Neuronal stem cell (in vitro differentiated cells): ENCODE measurements around the gene VGLL3.

Experiments used
- DNase-seq: peaks from one replicate; pipeline ENCODE4 v3.0.0-alpha.2; 2013; ENCODE audit warnings: low spot score
- H2AFZ ChIP-seq: one replicate; pipeline ENCODE4 v1.6.1; 2013; ENCODE audit warnings: mild to moderate bottlenecking, low read length, inconsistent platforms
- H2AK5ac ChIP-seq: 2 replicates; pipeline ENCODE4 v1.6.1; 2013; ENCODE audit warnings: low read depth, mild to moderate bottlenecking, inconsistent platforms, low read length, moderate library complexity, mixed read lengths
- H2BK120ac ChIP-seq: 2 replicates; pipeline ENCODE4 v1.6.1; 2013; ENCODE audit warnings: low read depth, mild to moderate bottlenecking, inconsistent platforms, low read length, moderate library complexity, mixed read lengths
- H2BK12ac ChIP-seq: one replicate; pipeline ENCODE4 v1.6.1; 2013; ENCODE audit warnings: low read length, inconsistent platforms
- H2BK15ac ChIP-seq: 2 replicates; pipeline ENCODE4 v1.6.1; 2013; ENCODE audit warnings: mild to moderate bottlenecking, low read length, inconsistent platforms, mixed read lengths
- H2BK5ac ChIP-seq: one replicate; pipeline ENCODE4 v1.6.1; 2013; ENCODE audit warnings: inconsistent platforms, mild to moderate bottlenecking, low read length, moderate library complexity
- H3K14ac ChIP-seq: one replicate; pipeline ENCODE4 v1.6.1; 2013; ENCODE audit warnings: low read length, inconsistent platforms
- H3K18ac ChIP-seq: 2 replicates; pipeline ENCODE4 v1.6.1; 2013; ENCODE audit warnings: low read length, inconsistent platforms
- H3K23ac ChIP-seq: 2 replicates; pipeline ENCODE4 v1.6.1; 2013; ENCODE audit warnings: low read depth, mild to moderate bottlenecking, mixed read lengths, low read length, inconsistent platforms; ENCODE audit not compliant: poor library complexity
- H3K27ac ChIP-seq: replicated peaks from 3 replicates; pipeline ENCODE4 v1.5.1; 2013; ENCODE audit warnings: low read length, inconsistent platforms
- H3K27me3 ChIP-seq, 3 experiments: 2 replicates each; pipeline ENCODE4 v1.6.1; 2013; ENCODE audit warnings: low read length in 3 of 3, mild to moderate bottlenecking in 2 of 3, inconsistent platforms in 1 of 3, low read depth in 1 of 3, mixed read lengths in 1 of 3, moderate library complexity in 1 of 3; ENCODE audit not compliant: control insufficient read depth in 3 of 3, insufficient read depth in 3 of 3
- H3K36me3 ChIP-seq, 2 donors: replicated peaks in 1 of 2; 2 replicates each; pipeline ENCODE4 v1.6.1; 2013; ENCODE audit warnings: low read length in 2 of 2; ENCODE audit not compliant: control insufficient read depth in 2 of 2, insufficient read depth in 2 of 2
- H3K4ac ChIP-seq: 2 replicates; pipeline ENCODE4 v1.6.1; 2013; ENCODE audit warnings: inconsistent platforms, mild to moderate bottlenecking, low read length, moderate library complexity
- H3K4me1 ChIP-seq, 2 donors: 1 replicate in 1 of 2; 2 replicates in 1 of 2; pipeline ENCODE4 v1.6.1; 2013; ENCODE audit warnings: low read length in 2 of 2, low read depth in 1 of 2; ENCODE audit not compliant: control insufficient read depth in 2 of 2, insufficient read depth in 1 of 2
- H3K4me2 ChIP-seq: one replicate; pipeline ENCODE4 v1.6.1; 2013; ENCODE audit warnings: mild to moderate bottlenecking, low read length, inconsistent platforms; ENCODE audit not compliant: insufficient read depth, poor library complexity, severe bottlenecking
- H3K4me3 ChIP-seq, 2 donors: 2 replicates each; pipeline ENCODE4 v1.5.1; 2013; ENCODE audit warnings: low read length in 2 of 2, mild to moderate bottlenecking in 2 of 2, inconsistent platforms in 1 of 2, moderate library complexity in 1 of 2
- H3K79me1 ChIP-seq: one replicate; pipeline ENCODE4 v1.6.1; 2013; ENCODE audit warnings: low read depth, mild to moderate bottlenecking, inconsistent platforms, low read length, moderate library complexity
- H3K9ac ChIP-seq: one replicate; pipeline ENCODE4 v1.6.1; 2013; ENCODE audit warnings: mild to moderate bottlenecking, low read depth, low read length, inconsistent platforms; ENCODE audit not compliant: poor library complexity
- H3K9me3 ChIP-seq, 2 donors: replicated peaks in 1 of 2; 2 replicates each; pipeline versions ENCODE3 to v1.6.1; 2013; ENCODE audit warnings: low read length in 2 of 2, mild to moderate bottlenecking in 2 of 2, inconsistent platforms in 1 of 2, low read depth in 1 of 2, mixed read lengths in 1 of 2, moderate library complexity in 1 of 2; ENCODE audit not compliant: control insufficient read depth in 2 of 2, insufficient read depth in 1 of 2
- H4K8ac ChIP-seq: one replicate; pipeline ENCODE4 v1.6.1; 2013; ENCODE audit warnings: low read depth, mild to moderate bottlenecking, inconsistent platforms, low read length, moderate library complexity
- H4K91ac ChIP-seq: one replicate; pipeline ENCODE4 v1.6.1; 2013; ENCODE audit warnings: low read length, low read depth, mild to moderate bottlenecking, inconsistent platforms; ENCODE audit not compliant: poor library complexity
- WGBS, 2 donors: extraction: QIAGEN DNeasy Blood & Tissue Kit; methylation state at CpG; one replicate each; pipeline ENCODE4 v1.1.7; 2013; ENCODE audit warnings: missing lambda C conversion rate in 2 of 2, mixed read lengths in 1 of 2; ENCODE audit not compliant: insufficient read length in 2 of 2, insufficient replicate concordance in 1 of 2; ENCODE audit errors: extremely low coverage in 2 of 2; 5-methylcytosine and 5-hydroxymethylcytosine counted together

VGLL3 gene

GRCh38 chr3:86929046-86929445, 61.9 kb downstream of the VGLL3 start:
- Histone ChIP-seq H3K9me3 (no peaks in the 10 kb centered on the region), H3K27ac (no peak overlapping the region), H3K9ac (no peak overlapping the region), H2AK5ac (no peak overlapping the region), H3K4me2 (no peak overlapping the region), H2BK15ac (no peak overlapping the region), H3K23ac (no peak overlapping the region), H2BK5ac (no peak overlapping the region), H2BK120ac (no peak overlapping the region), H3K79me1 (no peaks in the 10 kb centered on the region), H3K4me3 (no peak overlapping the region), H2AFZ (no peak overlapping the region), H3K36me3 (no peaks in the 10 kb centered on the region), H3K18ac (no peak overlapping the region), H3K4ac (no peak overlapping the region), H2BK12ac (no peak overlapping the region), H3K14ac (no peak overlapping the region), H4K8ac (no peak overlapping the region), H4K91ac (no peak overlapping the region), H3K27me3 (no peaks in the 10 kb centered on the region), H3K4me1 (no peaks in the 10 kb centered on the region)
- DNase-seq, result no peak
- WGBS, 2 donors, result no CpG with 5 or more reads among the region's 7 CpGs

DNA sequence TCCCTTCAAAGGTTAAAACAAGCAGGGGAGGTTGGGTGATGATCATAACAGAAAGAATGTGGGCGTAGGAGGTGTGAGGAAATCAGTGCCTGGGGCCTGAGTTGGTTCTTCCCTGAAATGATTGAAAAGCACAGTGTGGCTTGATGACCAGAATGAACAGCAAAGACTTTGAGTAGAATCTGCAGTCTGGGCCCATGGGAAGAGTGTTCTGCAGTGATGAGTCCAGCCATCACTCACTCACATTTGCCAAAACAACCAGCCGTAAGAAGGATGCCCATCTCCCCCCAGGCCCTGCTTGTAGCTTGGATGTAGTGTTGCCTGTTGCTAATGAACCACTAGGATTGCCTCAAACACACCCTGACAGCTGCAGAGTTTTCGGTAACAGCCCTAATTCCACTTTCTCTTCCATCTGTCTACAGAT, 67.9 kb downstream of the VGLL3 start:
- Histone ChIP-seq H2BK5ac (no peak overlapping the region), H3K27me3 (peaks cover 0 to 2% (median 0%) of the 10 kb centered on the region in 3 experiments), H4K91ac (no peak overlapping the region), H3K14ac (no peak overlapping the region), H2BK120ac (no peak overlapping the region), H3K4me1 (no peaks in the 10 kb centered on the region), H3K4me3 (no peak overlapping the region), H3K27ac (no peak overlapping the region), H3K18ac (no peak overlapping the region), H2AK5ac (no peak overlapping the region), H2BK12ac (no peak overlapping the region), H4K8ac (no peak overlapping the region), H3K4ac (no peak overlapping the region), H3K9me3 (no peaks in the 10 kb centered on the region), H3K36me3 (no peaks in the 10 kb centered on the region), H2AFZ (no peak overlapping the region), H3K23ac (no peak overlapping the region), H3K4me2 (no peak overlapping the region), H2BK15ac (no peak overlapping the region), H3K9ac (no peak overlapping the region), H3K79me1 (no peaks in the 10 kb centered on the region)
- no peak for DNase-seq
- WGBS, 2 donors, result no CpG with 5 or more reads among the region's 3 CpGs

- no peaks in the 10 kb centered on the region for H3K9me3 ChIP-seq
- no peak overlapping the region for H2BK5ac ChIP-seq
- H3K36me3 ChIP-seq, result no peaks in the 10 kb centered on the region
- DNase-seq, result no peak
- H3K23ac ChIP-seq, result no peak overlapping the region
- H3K27ac ChIP-seq, result no peak overlapping the region
- H4K91ac ChIP-seq, result no peak overlapping the region
- H3K9ac ChIP-seq, result no peak overlapping the region
- H3K4me3 ChIP-seq, result no peak overlapping the region
- H3K4me2 ChIP-seq, result no peak overlapping the region
- H2BK15ac ChIP-seq, result no peak overlapping the region
- H2AK5ac ChIP-seq, result no peak overlapping the region
- H3K79me1 ChIP-seq, result no peaks in the 10 kb centered on the region
- WGBS, 2 donors, result no CpG with 5 or more reads among the region's 1 CpG
- H4K8ac ChIP-seq, result no peak overlapping the region
- no peak overlapping the region for H2AFZ ChIP-seq
- no peak overlapping the region for H3K14ac ChIP-seq
- H2BK120ac ChIP-seq, result no peak overlapping the region
- no peak overlapping the region for H2BK12ac ChIP-seq
- H3K18ac ChIP-seq, result no peak overlapping the region
- H3K4ac ChIP-seq, result no peak overlapping the region
- peaks cover 0 to 2% (median 0%) of the 10 kb centered on the region in 3 experiments for H3K27me3 ChIP-seq
- no peaks in the 10 kb centered on the region for H3K4me1 ChIP-seq
Measured at GRCh38 chr3:86921971-86922680, 68.8 kb downstream of the VGLL3 start.

GRCh38 chr3:86914670-86915069, 76.3 kb downstream of the VGLL3 start:
- no peak for DNase-seq
- no peak overlapping the region for H3K23ac ChIP-seq
- H3K4me2 ChIP-seq, result no peak overlapping the region
- no peaks in the 10 kb centered on the region for H3K79me1 ChIP-seq
- H3K18ac ChIP-seq, result no peak overlapping the region
- H2AK5ac ChIP-seq, result no peak overlapping the region
- H3K4ac ChIP-seq, result no peak overlapping the region
- H2BK5ac ChIP-seq, result no peak overlapping the region
- no peak overlapping the region for H4K91ac ChIP-seq
- H3K4me3 ChIP-seq, result no peak overlapping the region
- no peak overlapping the region for H2BK120ac ChIP-seq
- no peak overlapping the region for H2BK15ac ChIP-seq
- H3K27ac ChIP-seq, result no peak overlapping the region
- no peak overlapping the region for H2BK12ac ChIP-seq
- H3K27me3 ChIP-seq, result no peaks in the 10 kb centered on the region
- no peak overlapping the region for H4K8ac ChIP-seq
- H3K14ac ChIP-seq, result no peak overlapping the region
- peak overlapping the region; percentile 63 for H2AFZ ChIP-seq
- no peaks in the 10 kb centered on the region for H3K4me1 ChIP-seq
- H3K9me3 ChIP-seq, result no peaks in the 10 kb centered on the region
- WGBS, 2 donors, result no CpG with 5 or more reads among the region's 3 CpGs
- H3K9ac ChIP-seq, result no peak overlapping the region
- no peaks in the 10 kb centered on the region for H3K36me3 ChIP-seq
